Measurements from ENCODE around the gene SOSTDC1. TPM values are rescaled to one million over a fixed set of nuclear protein-coding genes. Genes with fewer than 3 reads are reported as not detected.

Gene SOSTDC1
- total RNA-seq, 1 experiment from 2014 or later, result 0.20 TPM

DNA sequence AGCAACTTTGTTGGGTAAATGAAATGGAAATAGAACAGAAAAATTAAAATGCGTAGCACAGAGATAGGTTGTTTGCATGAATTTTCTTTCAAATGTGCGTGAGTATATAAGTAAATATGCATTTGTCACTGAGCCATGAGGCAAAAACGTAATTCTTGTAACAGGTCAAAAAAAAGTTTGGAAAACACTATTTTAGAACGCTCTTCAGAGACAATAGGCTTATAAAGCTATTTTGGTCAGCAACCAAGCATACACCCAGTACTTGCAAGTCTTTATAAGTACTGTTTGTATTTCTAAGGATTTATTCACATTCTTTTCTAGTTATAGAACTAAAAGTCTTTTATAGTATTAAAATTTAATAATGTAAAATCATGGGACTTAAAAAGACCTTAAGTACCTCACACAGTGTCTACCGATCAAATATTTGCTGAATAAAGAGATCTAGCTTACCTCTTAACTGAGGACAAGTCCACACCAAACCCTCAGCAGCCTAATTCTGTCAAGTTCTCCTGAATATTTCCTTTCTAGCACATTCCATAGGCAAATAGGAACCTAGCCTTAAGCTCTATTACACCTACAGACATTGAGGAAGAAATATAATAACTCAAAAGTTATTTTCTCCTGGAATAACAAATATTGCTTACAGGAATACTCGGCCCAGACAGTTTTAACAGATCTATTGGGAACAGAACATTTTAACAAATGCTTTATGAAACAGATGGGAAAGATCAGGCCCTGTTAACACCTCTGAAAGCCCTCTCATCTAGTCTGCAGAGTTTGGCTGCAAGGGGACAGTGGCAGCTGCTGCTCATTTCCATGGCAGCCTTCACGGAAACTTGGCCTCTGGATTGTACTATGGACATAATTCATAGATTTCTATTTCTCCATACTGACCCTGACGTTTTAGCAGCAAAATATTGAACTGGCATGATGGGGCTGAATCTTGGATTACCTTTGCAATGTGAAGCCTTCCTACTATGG lies 53.0 kb downstream of the SOSTDC1 start:
- no TSS peak for BruUV-seq (replicated peaks)
- H3K9me2 ChIP-seq (ENCODE audit: insufficient read depth), result no peaks in the 10 kb centered on the region
- no peaks in the 10 kb centered on the region for H3K27me3 ChIP-seq (ENCODE audit: insufficient read depth, low read length)
- CTCF ChIA-PET, result no interaction called here
- POLR2A ChIA-PET, result no interaction called here
- no peak for ATAC-seq
- H3K4me2 ChIP-seq (ENCODE audit: low read length), result no peak overlapping the region
- no peak for DNase-seq (ENCODE audit: low read depth, low spot score)
- no peak overlapping the region for H3K9ac ChIP-seq (ENCODE audit: low read length)
- H3K36me3 ChIP-seq (ENCODE audit: control insufficient read depth in 1 of 2, insufficient read depth in 2 of 2, low read length in 2 of 2), result no peaks in the 10 kb centered on the region
- intact Hi-C loops (cut with micrococcal nuclease), result no loop called here
- no peaks in the 10 kb centered on the region for H4K20me1 ChIP-seq (ENCODE audit: insufficient read depth)
- no peak overlapping the region for H2AFZ ChIP-seq (ENCODE audit: low read depth, low read length, poor library complexity, severe bottlenecking)
- TF ChIP-seq, protein P1, sequence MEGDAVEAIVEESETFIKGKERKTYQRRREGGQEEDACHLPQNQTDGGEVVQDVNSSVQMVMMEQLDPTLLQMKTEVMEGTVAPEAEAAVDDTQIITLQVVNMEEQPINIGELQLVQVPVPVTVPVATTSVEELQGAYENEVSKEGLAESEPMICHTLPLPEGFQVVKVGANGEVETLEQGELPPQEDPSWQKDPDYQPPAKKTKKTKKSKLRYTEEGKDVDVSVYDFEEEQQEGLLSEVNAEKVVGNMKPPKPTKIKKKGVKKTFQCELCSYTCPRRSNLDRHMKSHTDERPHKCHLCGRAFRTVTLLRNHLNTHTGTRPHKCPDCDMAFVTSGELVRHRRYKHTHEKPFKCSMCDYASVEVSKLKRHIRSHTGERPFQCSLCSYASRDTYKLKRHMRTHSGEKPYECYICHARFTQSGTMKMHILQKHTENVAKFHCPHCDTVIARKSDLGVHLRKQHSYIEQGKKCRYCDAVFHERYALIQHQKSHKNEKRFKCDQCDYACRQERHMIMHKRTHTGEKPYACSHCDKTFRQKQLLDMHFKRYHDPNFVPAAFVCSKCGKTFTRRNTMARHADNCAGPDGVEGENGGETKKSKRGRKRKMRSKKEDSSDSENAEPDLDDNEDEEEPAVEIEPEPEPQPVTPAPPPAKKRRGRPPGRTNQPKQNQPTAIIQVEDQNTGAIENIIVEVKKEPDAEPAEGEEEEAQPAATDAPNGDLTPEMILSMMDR (IDR thresholded peaks at IDR 0.05 in 2 of 3, conservative IDR thresholded peaks at IDR 0.05 in 1 of 3; ENCODE audit: borderline replicate concordance in 1 of 3, insufficient read depth in 1 of 3, low read depth in 2 of 3, low read length in 2 of 3), result no peak
- no peak for TF ChIP-seq EZH2phosphoT487 (IDR thresholded peaks at IDR 0.05; ENCODE audit: borderline replicate concordance)
- no peak for TF ChIP-seq RAD21 (IDR thresholded peaks at IDR 0.05; ENCODE audit: low read depth)
- no peak for TF ChIP-seq EZH2 (IDR thresholded peaks at IDR 0.05)
- TF ChIP-seq ZNF274 (IDR thresholded peaks at IDR 0.05; ENCODE audit: low read depth, low read length), result no peak
- no peak for TF ChIP-seq CEBPB (IDR thresholded peaks at IDR 0.05; ENCODE audit: low read depth)
- H3K4me1 ChIP-seq (ENCODE audit: control insufficient read depth in 1 of 2, insufficient read depth in 2 of 2, low read length in 2 of 2), result no peaks in the 10 kb centered on the region
- RAD21 ChIA-PET (ENCODE audit: low non-redundant PET in 1 of 2, low total read pairs in 2 of 2, uncharacterized antibody in 2 of 2, unreplicated experiment in 2 of 2), result no interaction called here
- H3K79me2 ChIP-seq (ENCODE audit: insufficient read depth, low read length), result no peaks in the 10 kb centered on the region
- no peak overlapping the region for H3K27ac ChIP-seq (ENCODE audit: low read depth, low read length)
- H3K4me3 ChIP-seq (replicated peaks in 1 of 2; ENCODE audit: low read depth in 1 of 2, low read length in 2 of 2), result no peak overlapping the region
- no peaks in the 10 kb centered on the region for H3K9me3 ChIP-seq (ENCODE audit: control insufficient read depth in 1 of 2, insufficient read depth in 1 of 2, low read depth in 1 of 2, low read length in 2 of 2)

Other genes with a start within 250 kb of the SOSTDC1 start
- gene CRPPA, start 44.2 kb downstream of the SOSTDC1 start, total RNA-seq (2021; ENCODE audit: unreplicated experiment), result 1.6 TPM
- not detected for gene LRRC72, start 61.1 kb upstream of the SOSTDC1 start, total RNA-seq (2021; ENCODE audit: unreplicated experiment)
- 24.9 TPM for gene ANKMY2, start 180.0 kb upstream of the SOSTDC1 start, total RNA-seq (2021; ENCODE audit: unreplicated experiment)
- gene BZW2, start 180.4 kb upstream of the SOSTDC1 start, total RNA-seq (2021; ENCODE audit: unreplicated experiment), result 119 TPM